IMR-90 (cell line): ENCODE data around the gene ZNF654. TPM values are rescaled to one million over a fixed set of nuclear protein-coding genes. Genes with fewer than 3 reads are reported as not detected.

Source experiments
- ATAC-seq: fragments of 200-7000 bp; cut with Tn5 transposase; 2 replicates; pipeline ENCODE4 v1.9.1; 2020; ENCODE audit warnings: low read depth, mild to moderate bottlenecking, moderate library complexity
- BruUV-seq: library from RNA; stranded (reverse); fragments of 400-500 nt; replicated peaks from 2 replicates; lab custom pipeline; 2021; lab: Mats Ljungman, UMichigan
- CTCF ChIA-PET: fragments of 300-600 bp; formaldehyde crosslinking; extraction: SDS; loops from one replicate; lab custom pipeline; 2021; ENCODE audit warnings: antibody characterized with exemption; lab: Yijun Ruan, JAX
- POLR2A ChIA-PET: fragments of 300-600 bp; sonication (Branson Sonifier 250); formaldehyde crosslinking; loops from one replicate; lab custom pipeline; 2022; ENCODE audit warnings: antibody characterized with exemption; ENCODE audit not compliant: unreplicated experiment; lab: Charles Lee
- DNase-seq: peaks from one replicate; pipeline ENCODE4 v3.0.0; 2013
- H2AFZ ChIP-seq: replicated peaks from 2 replicates; pipeline ENCODE3; 2013; ENCODE audit warnings: low read length, mild to moderate bottlenecking; ENCODE audit not compliant: poor library complexity
- H2AK5ac ChIP-seq: 2 replicates; pipeline ENCODE4 v1.6.1; 2013; ENCODE audit warnings: low read depth, low read length, inconsistent platforms
- H2AK9ac ChIP-seq: replicated peaks from 2 replicates; pipeline ENCODE3; 2013; ENCODE audit warnings: mild to moderate bottlenecking, low read depth, low read length, moderate library complexity; ENCODE audit not compliant: poor library complexity
- H2BK120ac ChIP-seq: 2 replicates; pipeline ENCODE4 v1.6.1; 2013; ENCODE audit warnings: low read depth, low read length, inconsistent platforms
- H2BK15ac ChIP-seq: 3 replicates; pipeline ENCODE4 v1.6.1; 2013; ENCODE audit warnings: low read depth, low read length, inconsistent platforms
- H2BK20ac ChIP-seq: 2 replicates; pipeline ENCODE4 v1.6.1; 2013; ENCODE audit warnings: low read depth, mild to moderate bottlenecking, inconsistent platforms, low read length, moderate library complexity
- H2BK5ac ChIP-seq: 2 replicates; pipeline ENCODE4 v1.6.1; 2013; ENCODE audit warnings: mild to moderate bottlenecking, low read depth, low read length, inconsistent platforms; ENCODE audit not compliant: poor library complexity, severe bottlenecking
- H3K14ac ChIP-seq: replicated peaks from 2 replicates; pipeline ENCODE4 v1.6.1; 2013; ENCODE audit warnings: low read depth, low read length, inconsistent platforms
- H3K18ac ChIP-seq: 2 replicates; pipeline ENCODE4 v1.6.1; 2013; ENCODE audit warnings: low read depth, low read length, control low read depth
- H3K23ac ChIP-seq: 2 replicates; pipeline ENCODE4 v1.6.1; 2013; ENCODE audit warnings: low read depth, low read length, inconsistent platforms
- H3K27ac ChIP-seq: 2 replicates; pipeline ENCODE4 v1.5.1; 2013; ENCODE audit warnings: mild to moderate bottlenecking, control low read depth, low read length; ENCODE audit not compliant: insufficient read depth
- H3K27me3 ChIP-seq: 2 replicates; pipeline ENCODE4 v1.6.1; 2013; ENCODE audit warnings: low read length; ENCODE audit not compliant: control insufficient read depth, insufficient read depth
- H3K36me3 ChIP-seq: 2 replicates; pipeline ENCODE4 v1.6.1; 2013; ENCODE audit warnings: low read length, mixed read lengths; ENCODE audit not compliant: control insufficient read depth, insufficient read depth
- H3K4ac ChIP-seq: 2 replicates; pipeline ENCODE4 v1.6.1; 2013; ENCODE audit warnings: low read depth, low read length, inconsistent platforms
- H3K4me1 ChIP-seq: 2 replicates; pipeline ENCODE4 v1.6.1; 2013; ENCODE audit warnings: low read length, mixed read lengths; ENCODE audit not compliant: control insufficient read depth, insufficient read depth
- H3K4me2 ChIP-seq: 2 replicates; pipeline ENCODE4 v1.6.1; 2013; ENCODE audit warnings: low read depth, mild to moderate bottlenecking, control low read depth, low read length, moderate library complexity
- H3K4me3 ChIP-seq: 2 replicates; pipeline ENCODE4 v1.5.1; 2013; ENCODE audit warnings: low read depth, mild to moderate bottlenecking, control low read depth, low read length, moderate library complexity; ENCODE audit not compliant: insufficient read depth
- H3K56ac ChIP-seq: 2 replicates; pipeline ENCODE4 v1.6.1; 2013; ENCODE audit warnings: low read length, inconsistent platforms; ENCODE audit not compliant: insufficient read depth; ENCODE audit errors: extremely low read depth
- H3K79me1 ChIP-seq, 2 experiments: 2 replicates each; pipeline ENCODE4 v1.6.1; 2013; ENCODE audit warnings: low read length in 2 of 2, inconsistent platforms in 1 of 2, low read depth in 1 of 2
- H3K9ac ChIP-seq: 2 replicates; pipeline ENCODE4 v1.6.1; 2013; ENCODE audit warnings: low read depth, low read length, control low read depth
- H3K9me1 ChIP-seq: 2 replicates; pipeline ENCODE4 v1.6.1; 2013; ENCODE audit warnings: low read length, inconsistent platforms; ENCODE audit not compliant: insufficient read depth
- H3K9me3 ChIP-seq: 2 replicates; pipeline ENCODE4 v1.6.1; 2013; ENCODE audit warnings: low read length; ENCODE audit not compliant: control insufficient read depth, insufficient read depth
- H4K20me1 ChIP-seq: 2 replicates; pipeline ENCODE4 v1.6.1; 2013; ENCODE audit warnings: low read length, inconsistent platforms; ENCODE audit not compliant: insufficient read depth
- H4K5ac ChIP-seq: 2 replicates; pipeline ENCODE4 v1.6.1; 2013; ENCODE audit warnings: mild to moderate bottlenecking, low read depth, low read length, control low read depth
- H4K8ac ChIP-seq, 2 experiments: 2 replicates each; pipeline ENCODE4 v1.6.1; 2013; ENCODE audit warnings: low read depth in 2 of 2, low read length in 2 of 2, control low read depth in 1 of 2, inconsistent platforms in 1 of 2
- H4K91ac ChIP-seq: 2 replicates; pipeline ENCODE4 v1.6.1; 2013; ENCODE audit warnings: low read depth, low read length, inconsistent platforms; ENCODE audit not compliant: insufficient read depth
- BHLHE40 ChIP-seq: fragments of 150-350 bp; IDR thresholded peaks from 2 replicates; pipeline ENCODE4 v1.6.1; 2016; ENCODE audit warnings: mild to moderate bottlenecking, low read depth, low read length
- CTCF ChIP-seq: conservative IDR thresholded peaks from 2 replicates; pipeline ENCODE4 v1.5.1; 2012; ENCODE audit warnings: mild to moderate bottlenecking, low read depth, low read length, improper control_type of control experiment
- MAFK ChIP-seq: IDR thresholded peaks from 2 replicates; pipeline ENCODE4 v1.6.1; 2012; ENCODE audit warnings: low read depth, low read length, improper control_type of control experiment
- MAZ ChIP-seq: IDR thresholded peaks from 2 replicates; pipeline ENCODE4 v1.6.1; 2012; ENCODE audit warnings: low read depth, mild to moderate bottlenecking, low read length, improper control_type of control experiment, moderate library complexity, borderline replicate concordance
- MXI1 ChIP-seq: IDR thresholded peaks from 2 replicates; pipeline ENCODE4 v1.6.1; 2012; ENCODE audit warnings: low read depth, mild to moderate bottlenecking, low read length, moderate library complexity, borderline replicate concordance
- NFE2L2 ChIP-seq: fragments of 150-350 bp; IDR thresholded peaks from 2 replicates; pipeline ENCODE4 v1.6.1; 2016; ENCODE audit warnings: low read depth, mild to moderate bottlenecking, low read length
- POLR2A ChIP-seq: IDR thresholded peaks from 2 replicates; pipeline ENCODE4 v1.6.1; 2012; ENCODE audit warnings: mild to moderate bottlenecking, low read depth, low read length
- RCOR1 ChIP-seq: IDR thresholded peaks from 2 replicates; pipeline ENCODE4 v1.6.1; 2012; ENCODE audit warnings: mild to moderate bottlenecking, low read length, improper control_type of control experiment; ENCODE audit not compliant: insufficient replicate concordance
- RFX5 ChIP-seq: IDR thresholded peaks from 2 replicates; pipeline ENCODE4 v1.8.0; 2012; ENCODE audit warnings: low read depth, mild to moderate bottlenecking, low read length, moderate library complexity
- SMC3 ChIP-seq: fragments of 150-350 bp; IDR thresholded peaks from 2 replicates; pipeline ENCODE4 v1.6.1; 2016; ENCODE audit warnings: low read depth, mild to moderate bottlenecking, antibody characterized with exemption, low read length, moderate library complexity
- USF2 ChIP-seq: fragments of 150-350 bp; IDR thresholded peaks from 2 replicates; pipeline ENCODE4 v1.6.1; 2017; ENCODE audit warnings: mild to moderate bottlenecking, antibody characterized with exemption, low read length, low read depth
- WGBS, 2 experiments: methylation state at CpG; one replicate each; pipeline versions ENCODE4 v1.1.5 to v1.1.7; 2013; ENCODE audit warnings: missing lambda C conversion rate in 2 of 2; ENCODE audit not compliant: insufficient read length in 1 of 2; ENCODE audit errors: extremely low coverage in 2 of 2; 5-methylcytosine and 5-hydroxymethylcytosine counted together
- dilution Hi-C: fragments of 300-500 bp; cut with HindIII; formaldehyde crosslinking; loops from one replicate; pipeline ENCODE4 v1.14.3; 2018; ENCODE audit warnings: low sequenced_read_pairs; ENCODE audit not compliant: unreplicated experiment
- in situ Hi-C: fragments of 300-500 bp; cut with MboI; formaldehyde crosslinking; loops from 3 replicates; pipeline ENCODE4 v1.14.3; 2019; ENCODE audit warnings: low sequenced_read_pairs, inconsistent platforms, mixed read lengths
- intact Hi-C: fragments of 100-400 bp; cut with micrococcal nuclease; formaldehyde crosslinking; loops from 2 replicates; pipeline ENCODE4 v1.10.0; 2022
- polyA plus RNA-seq, 3 experiments: library from polyadenylated mRNA; depleted of rRNA; stranded (reverse); fragments of >200 nt; gene quantifications; 2 replicates each; pipeline ENCODE4 v1.2.3, GENCODE V29; 2012; ENCODE audit warnings: low replicate concordance in 1 of 3
- total RNA-seq: library from RNA; depleted of rRNA; stranded (reverse); fragments of >200 nt; gene quantifications from 2 replicates; pipeline ENCODE4 v1.2.3, GENCODE V29; 2012
- TF ChIP-seq, protein P1 (sequence below): fragments of 150-350 bp; IDR thresholded peaks from 2 replicates; pipeline ENCODE4 v1.6.1; 2016; ENCODE audit warnings: low read depth, mild to moderate bottlenecking, low read length, moderate library complexity, borderline replicate concordance

Gene ZNF654
- total and polyA plus RNA-seq, 2 of the 4 experiments (the other 2 are of a cell fraction) = 3.3 to 11.5 TPM

DNA sequence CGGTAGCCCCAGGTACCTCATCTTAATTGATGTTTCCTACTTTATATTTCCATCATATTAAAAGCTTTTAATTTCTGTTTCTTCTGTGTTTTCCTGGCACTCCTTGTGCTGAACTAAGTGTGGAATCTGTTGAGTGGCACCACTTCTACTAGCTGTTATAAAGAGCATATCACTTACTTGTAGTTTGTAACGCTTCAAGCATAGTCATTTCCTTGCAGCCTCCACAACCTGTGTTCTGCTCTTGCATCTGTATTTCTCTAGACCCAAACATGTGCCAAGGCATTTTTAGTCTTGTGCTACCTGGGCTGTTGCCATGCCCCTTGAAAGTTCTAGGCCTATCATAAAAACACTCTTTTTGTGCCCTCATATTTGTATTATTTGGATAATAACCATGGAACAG is 16.0 kb downstream of the ZNF654 start:
- Histone ChIP-seq H4K91ac (no peak overlapping the region), H3K4me1 (peaks cover 3% of the 10 kb centered on the region; the same call in 1 of the 2 replicates), H2AK5ac (no peak overlapping the region), H3K4ac (no peak overlapping the region), H2BK120ac (no peak overlapping the region), H3K9me1 (peaks cover 2% of the 10 kb centered on the region; the same call in 1 of the 2 replicates), H2BK5ac (no peak overlapping the region), H3K14ac (no peak overlapping the region), H3K4me2 (no peak overlapping the region), H3K9ac (no peak overlapping the region), H3K27me3 (no peaks in the 10 kb centered on the region), H3K79me1 (peaks cover 20 to 24% of the 10 kb centered on the region in 2 experiments), H3K27ac (no peak overlapping the region), H2AK9ac (no peak overlapping the region), H3K36me3 (no peaks in the 10 kb centered on the region), H2AFZ (no peak overlapping the region), H3K23ac (no peak overlapping the region), H4K5ac (no peak overlapping the region), H3K9me3 (no peaks in the 10 kb centered on the region), H3K4me3 (no peak overlapping the region), H3K18ac (no peak overlapping the region), H4K20me1 (peaks cover 30% of the 10 kb centered on the region), H2BK20ac (no peak overlapping the region), H3K56ac (no peak overlapping the region), H4K8ac (no peak overlapping the region), H2BK15ac (no peak overlapping the region)
- ChIA-PET POLR2A (no interaction called here), CTCF (no interaction called here)
- no TSS peak for BruUV-seq
- dilution Hi-C loops (no loop called here), in situ Hi-C loops (no loop called here), intact Hi-C loops (no loop called here)
- no CpG with 5 or more reads among the region's 2 CpGs for WGBS, 2 experiments
- no peak for DNase-seq
- no peak for TF ChIP-seq RCOR1
- TF ChIP-seq MAFK = no peak
- no peak for TF ChIP-seq MXI1
- no peak for TF ChIP-seq POLR2A
- no peak for TF ChIP-seq USF2
- no peak for TF ChIP-seq BHLHE40
- no peak for TF ChIP-seq CTCF
- no peak for TF ChIP-seq NFE2L2
- TF ChIP-seq, protein P1, sequence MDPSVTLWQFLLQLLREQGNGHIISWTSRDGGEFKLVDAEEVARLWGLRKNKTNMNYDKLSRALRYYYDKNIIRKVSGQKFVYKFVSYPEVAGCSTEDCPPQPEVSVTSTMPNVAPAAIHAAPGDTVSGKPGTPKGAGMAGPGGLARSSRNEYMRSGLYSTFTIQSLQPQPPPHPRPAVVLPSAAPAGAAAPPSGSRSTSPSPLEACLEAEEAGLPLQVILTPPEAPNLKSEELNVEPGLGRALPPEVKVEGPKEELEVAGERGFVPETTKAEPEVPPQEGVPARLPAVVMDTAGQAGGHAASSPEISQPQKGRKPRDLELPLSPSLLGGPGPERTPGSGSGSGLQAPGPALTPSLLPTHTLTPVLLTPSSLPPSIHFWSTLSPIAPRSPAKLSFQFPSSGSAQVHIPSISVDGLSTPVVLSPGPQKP = no peak
- TF ChIP-seq SMC3 = no peak
- TF ChIP-seq RFX5 = no peak
- TF ChIP-seq MAZ = no peak
- no peak for ATAC-seq
